NB4 (cell line): Measurements from ENCODE around the gene MRM2.

Experiments used
- CTCF ChIP-seq: IDR thresholded peaks from one replicate; pipeline ENCODE4 v1.5.1; 2012; ENCODE audit warnings: low read depth, low read length
- POLR2A ChIP-seq: IDR thresholded peaks from 2 replicates; pipeline ENCODE4 v1.6.1; 2011; ENCODE audit warnings: mild to moderate bottlenecking; ENCODE audit not compliant: insufficient read length; ENCODE audit errors: extremely low read depth

DNA sequence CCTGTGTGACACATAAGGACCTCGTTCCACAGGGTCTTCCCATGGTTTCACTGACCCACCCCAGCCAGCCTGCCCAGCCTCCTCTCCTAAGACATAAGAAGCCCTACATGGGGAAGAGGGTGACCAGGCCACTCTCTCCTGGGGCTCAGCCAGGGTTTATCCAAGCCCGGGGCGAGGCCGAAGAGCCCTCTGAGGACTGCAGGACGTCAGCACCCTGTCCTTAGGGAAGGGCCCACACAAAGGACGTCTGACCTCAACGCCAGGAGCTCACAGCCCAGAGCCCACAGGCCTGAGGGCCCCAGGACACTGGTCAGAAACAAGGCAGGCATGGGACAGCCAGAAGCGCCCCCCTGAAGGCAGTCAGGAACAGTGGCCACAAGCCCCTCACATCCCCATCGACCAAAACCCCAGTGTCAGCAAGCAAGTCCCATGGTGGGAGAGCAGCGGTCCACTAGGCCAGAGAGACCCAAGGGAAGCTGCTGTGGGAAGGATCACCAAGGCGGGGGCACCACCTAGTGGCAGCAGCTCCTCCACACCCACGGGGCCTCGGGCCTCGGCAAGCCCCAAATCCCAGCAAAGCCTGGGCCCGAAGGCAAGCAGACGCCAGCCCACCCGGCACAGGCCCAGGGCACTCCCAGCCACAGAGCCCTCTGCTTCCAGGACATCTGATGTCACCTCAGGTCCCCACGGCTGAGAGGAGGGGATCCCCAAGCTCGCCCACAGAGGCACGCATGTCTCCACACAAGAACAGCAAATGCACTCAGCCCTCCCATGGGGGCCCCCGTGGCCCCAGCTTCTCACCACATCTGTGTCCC, 32.7 kb downstream of the MRM2 start:
- TF ChIP-seq CTCF (peak; percentile 80), POLR2A (no peak)
